Measurements from ENCODE around the gene TESPA1. TPM values are rescaled to one million over a fixed set of nuclear protein-coding genes. Genes with fewer than 3 reads are reported as not detected.
A peak's percentile ranks its signal among the peaks of the same experiment; 100 is the strongest.

Gene TESPA1
- total RNA-seq, 1 experiment from 2014 or later, result not detected

GRCh38 chr12:54940727-54941315 lies 43.7 kb downstream of the TESPA1 start:
- no peaks in the 10 kb centered on the region for H4K20me1 ChIP-seq (ENCODE audit: low read length)
- CTCF ChIA-PET, result no interaction called here
- H3K9me2 ChIP-seq (replicated peaks; ENCODE audit: low read length), result no peaks in the 10 kb centered on the region
- POLR2A ChIA-PET (ENCODE audit: unreplicated experiment), result no interaction called here
- TF ChIP-seq CTCF (conservative IDR thresholded peaks at IDR 0.05; ENCODE audit: low read depth, low read length) (no peak), EZH2 (IDR thresholded peaks at IDR 0.05; ENCODE audit: low read length, unreplicated experiment) (no peak), EZH2phosphoT487 (IDR thresholded peaks at IDR 0.05; ENCODE audit: borderline replicate concordance, low read length) (no peak)
- peak overlapping the region; percentile 11; the same call in 1 of the 2 replicates for H3K9ac ChIP-seq (ENCODE audit: low read length)
- ATAC-seq, result peak; percentile 71
- no peaks in the 10 kb centered on the region for H3K36me3 ChIP-seq (ENCODE audit: low read depth, low read length)
- peak overlapping the region; percentile 80 for H3K27ac ChIP-seq (ENCODE audit: low read length)
- BruUV-seq (replicated peaks), result no TSS peak
- H3K27me3 ChIP-seq (ENCODE audit: low read length), result no peaks in the 10 kb centered on the region
- intact Hi-C loops (cut with micrococcal nuclease), result no loop called here
- H3K4me3 ChIP-seq (ENCODE audit: low read length), result peak overlapping the region; percentile 13; the same call in 1 of the 2 replicates
- peak; percentile 74 for DNase-seq
- no peaks in the 10 kb centered on the region for H3K79me2 ChIP-seq (ENCODE audit: low read length)
- no peaks in the 10 kb centered on the region for H3F3A ChIP-seq (ENCODE audit: low read length, unreplicated experiment)
- H3K4me2 ChIP-seq (ENCODE audit: low read length), result peak overlapping the region; percentile 61
- H3K9me3 ChIP-seq (ENCODE audit: low read length), result no peaks in the 10 kb centered on the region
- H2AFZ ChIP-seq (ENCODE audit: low read length), result 0 out of 2 replicates have a peak overlapping the region, but pooled peaks have one; percentile 19
- H3K4me1 ChIP-seq (ENCODE audit: insufficient read depth, low read length), result peaks cover 37% of the 10 kb centered on the region

DNA sequence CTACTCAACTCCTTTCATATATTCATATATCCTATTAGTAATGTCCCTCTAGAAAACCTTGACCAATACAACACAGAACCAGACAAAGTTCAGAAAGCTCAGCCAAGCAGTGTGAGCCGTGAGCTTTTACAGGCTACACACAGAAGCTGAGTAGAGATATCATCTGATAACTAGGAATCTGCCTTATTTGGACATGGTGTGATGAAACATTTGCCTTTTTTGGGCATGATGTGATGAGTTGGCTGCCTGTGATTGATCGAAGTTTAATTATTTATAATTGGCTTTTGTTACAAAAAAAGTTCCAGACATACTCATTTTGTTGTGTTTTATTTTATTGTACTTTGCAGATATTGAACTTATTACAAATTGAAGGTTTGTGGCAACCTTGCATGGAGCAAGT lies 46.6 kb downstream of the TESPA1 start:
- CTCF ChIA-PET, result no interaction called here
- Histone ChIP-seq H3K27ac (ENCODE audit: low read length) (peak overlapping the region; percentile 96), H2AFZ (ENCODE audit: low read length) (no peak overlapping the region), H3K36me3 (ENCODE audit: low read depth, low read length) (no peaks in the 10 kb centered on the region), H4K20me1 (ENCODE audit: low read length) (no peaks in the 10 kb centered on the region), H3F3A (ENCODE audit: low read length, unreplicated experiment) (peaks cover 4% of the 10 kb centered on the region), H3K9ac (ENCODE audit: low read length) (peak overlapping the region; percentile 42; the same call in 1 of the 2 replicates), H3K9me2 (replicated peaks; ENCODE audit: low read length) (no peaks in the 10 kb centered on the region), H3K4me2 (ENCODE audit: low read length) (no peak overlapping the region), H3K9me3 (ENCODE audit: low read length) (no peaks in the 10 kb centered on the region), H3K4me1 (ENCODE audit: insufficient read depth, low read length) (peaks cover 64% of the 10 kb centered on the region), H3K4me3 (ENCODE audit: low read length) (no peak overlapping the region), H3K79me2 (ENCODE audit: low read length) (no peaks in the 10 kb centered on the region), H3K27me3 (ENCODE audit: low read length) (no peaks in the 10 kb centered on the region)
- DNase-seq (no peak), ATAC-seq (no peak)
- intact Hi-C loops (cut with micrococcal nuclease), result loop anchor here (5.0 kb wide), 1 partner anchor 66 kb away; no protein-coding TSS in a partner anchor
- BruUV-seq (replicated peaks), result no TSS peak
- TF ChIP-seq EZH2phosphoT487 (IDR thresholded peaks at IDR 0.05; ENCODE audit: borderline replicate concordance, low read length) (no peak), EZH2 (IDR thresholded peaks at IDR 0.05; ENCODE audit: low read length, unreplicated experiment) (no peak), CTCF (conservative IDR thresholded peaks at IDR 0.05; ENCODE audit: low read depth, low read length) (no peak)
- POLR2A ChIA-PET (ENCODE audit: unreplicated experiment), result no interaction called here

GRCh38 chr12:54937376-54937775 lies 47.2 kb downstream of the TESPA1 start:
- BruUV-seq (replicated peaks), result no TSS peak
- Histone ChIP-seq H3K4me2 (ENCODE audit: low read length) (peak overlapping the region; percentile 53), H3K27ac (ENCODE audit: low read length) (peak overlapping the region; percentile 96), H3F3A (ENCODE audit: low read length, unreplicated experiment) (peaks cover 4% of the 10 kb centered on the region), H3K9me3 (ENCODE audit: low read length) (no peaks in the 10 kb centered on the region), H3K79me2 (ENCODE audit: low read length) (no peaks in the 10 kb centered on the region), H3K9ac (ENCODE audit: low read length) (peak overlapping the region; percentile 42), H3K36me3 (ENCODE audit: low read depth, low read length) (no peaks in the 10 kb centered on the region), H3K4me3 (ENCODE audit: low read length) (no peak overlapping the region), H3K4me1 (ENCODE audit: insufficient read depth, low read length) (peaks cover 69% of the 10 kb centered on the region), H3K27me3 (ENCODE audit: low read length) (no peaks in the 10 kb centered on the region), H4K20me1 (ENCODE audit: low read length) (no peaks in the 10 kb centered on the region), H3K9me2 (replicated peaks; ENCODE audit: low read length) (no peaks in the 10 kb centered on the region), H2AFZ (ENCODE audit: low read length) (no peak overlapping the region)
- POLR2A ChIA-PET (ENCODE audit: unreplicated experiment), result no interaction called here
- DNase-seq (no peak), ATAC-seq (no peak; the same call in 1 of the 2 replicates)
- TF ChIP-seq CTCF (conservative IDR thresholded peaks at IDR 0.05; ENCODE audit: low read depth, low read length), result no peak
- TF ChIP-seq EZH2phosphoT487 (IDR thresholded peaks at IDR 0.05; ENCODE audit: borderline replicate concordance, low read length), result no peak
- no peak for TF ChIP-seq EZH2 (IDR thresholded peaks at IDR 0.05; ENCODE audit: low read length, unreplicated experiment)
- intact Hi-C loops (cut with micrococcal nuclease), result loop anchor here (5.0 kb wide), 1 partner anchor 65 kb away; no protein-coding TSS in a partner anchor
- CTCF ChIA-PET, result no interaction called here
